HG03565 (cell line): Measurements from ENCODE around the gene PIP5KL1.

Experiments
- ATAC-seq: cut with Tn5 transposase; IDR thresholded peaks from one replicate; pipeline ENCODE4 v1.9.1; 2021; ENCODE audit warnings: mild to moderate bottlenecking, moderate library complexity; ENCODE audit not compliant: unreplicated experiment

PIP5KL1 gene

DNA sequence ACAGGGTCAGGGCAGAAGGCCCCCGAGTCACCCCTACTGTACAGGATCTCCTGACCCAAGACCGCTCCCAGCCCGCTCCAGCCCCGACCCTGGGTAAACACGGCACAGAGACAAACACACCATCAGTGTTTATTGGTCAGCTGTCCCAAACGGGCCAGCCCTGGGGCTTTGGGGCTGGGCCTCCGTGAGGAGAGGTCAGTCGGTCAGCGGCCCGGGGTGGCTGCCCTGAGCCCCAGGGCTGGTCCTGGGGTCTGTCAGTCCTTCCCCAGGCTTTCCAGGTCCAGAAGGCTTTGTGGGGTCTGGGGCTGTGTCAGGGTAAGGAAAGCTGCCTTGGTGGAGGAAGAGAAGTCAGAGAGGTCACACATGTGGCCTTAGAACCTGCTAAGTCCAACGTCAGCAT lies 4.4 kb upstream of the PIP5KL1 start:
- ATAC-seq, result no peak

DNA sequence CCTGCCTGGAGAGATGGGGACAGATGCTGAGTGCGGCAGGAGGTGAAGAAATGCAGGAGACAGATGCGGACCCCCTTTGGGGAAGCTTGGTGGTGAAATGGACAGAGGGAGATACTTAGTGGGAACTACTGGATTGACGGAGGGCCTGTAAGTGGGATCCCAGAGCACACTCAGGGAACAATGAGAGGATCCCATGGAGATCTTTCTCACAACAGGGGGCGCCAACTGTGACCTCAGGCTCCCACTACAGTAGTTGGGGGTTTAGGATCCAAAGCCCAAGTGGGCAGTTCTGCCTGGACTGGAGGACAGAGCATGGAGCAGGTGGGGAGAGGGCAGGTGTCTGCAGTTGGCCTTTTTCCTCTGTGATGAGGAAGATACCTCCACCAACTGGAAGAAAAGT lies 3.7 kb upstream of the PIP5KL1 start:
- no peak for ATAC-seq

DNA sequence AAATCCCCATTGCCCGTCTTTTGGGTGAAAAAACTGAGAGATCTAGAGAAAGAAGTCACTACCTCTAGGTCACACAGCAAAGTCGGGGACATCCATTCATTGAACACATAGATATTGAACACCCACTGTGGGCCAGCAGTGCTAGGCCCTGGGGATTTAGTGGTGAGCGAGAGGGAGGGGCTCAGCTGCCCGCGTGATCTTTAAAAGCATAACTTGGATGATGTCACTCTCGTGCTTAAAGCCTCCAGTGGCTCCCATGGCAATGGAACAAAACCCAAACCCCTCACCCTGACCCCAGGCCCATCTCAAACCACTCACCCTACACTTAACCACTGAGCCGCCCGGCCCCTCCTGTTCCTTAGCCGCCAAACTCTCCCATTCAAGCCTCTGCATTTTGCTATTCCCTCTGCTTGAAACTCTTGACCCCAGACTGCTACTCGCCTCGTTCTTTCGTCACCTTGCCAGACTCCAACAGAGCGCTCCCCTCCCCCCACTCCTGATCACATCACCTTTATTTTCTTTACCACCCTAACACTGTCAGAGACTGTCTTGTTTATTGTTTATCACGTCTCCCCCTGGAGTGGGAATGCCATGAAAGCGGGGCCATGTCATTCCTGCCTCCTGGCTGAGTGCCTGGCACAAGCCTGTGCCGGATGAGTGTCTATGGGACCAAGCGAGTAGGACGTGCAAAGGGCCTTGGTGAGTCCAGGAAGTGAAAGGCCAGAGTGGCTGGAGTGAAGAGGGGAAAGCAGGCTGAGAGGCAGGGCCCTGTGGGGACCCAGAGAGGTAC lies 710 bp upstream of the PIP5KL1 start:
- ATAC-seq, result peak; percentile 36

DNA sequence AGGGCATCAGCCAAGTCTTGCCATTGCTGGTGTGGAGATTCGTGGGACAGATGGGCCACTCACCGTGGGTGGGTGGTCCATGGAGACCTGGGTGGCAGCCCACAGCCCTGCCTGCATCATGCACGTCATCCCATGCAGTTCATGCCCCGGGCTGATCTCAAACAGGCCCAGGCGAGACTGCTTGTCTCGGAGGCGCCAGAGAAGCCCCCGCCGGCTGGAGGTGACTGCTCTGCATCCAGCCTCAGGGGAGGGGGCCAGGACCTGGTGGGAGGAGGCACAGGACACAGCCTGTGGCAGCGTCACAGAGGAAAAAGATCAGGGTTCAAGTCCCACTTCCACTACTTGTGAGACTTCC lies 975 bp downstream of the PIP5KL1 start:
- ATAC-seq, result no peak

DNA sequence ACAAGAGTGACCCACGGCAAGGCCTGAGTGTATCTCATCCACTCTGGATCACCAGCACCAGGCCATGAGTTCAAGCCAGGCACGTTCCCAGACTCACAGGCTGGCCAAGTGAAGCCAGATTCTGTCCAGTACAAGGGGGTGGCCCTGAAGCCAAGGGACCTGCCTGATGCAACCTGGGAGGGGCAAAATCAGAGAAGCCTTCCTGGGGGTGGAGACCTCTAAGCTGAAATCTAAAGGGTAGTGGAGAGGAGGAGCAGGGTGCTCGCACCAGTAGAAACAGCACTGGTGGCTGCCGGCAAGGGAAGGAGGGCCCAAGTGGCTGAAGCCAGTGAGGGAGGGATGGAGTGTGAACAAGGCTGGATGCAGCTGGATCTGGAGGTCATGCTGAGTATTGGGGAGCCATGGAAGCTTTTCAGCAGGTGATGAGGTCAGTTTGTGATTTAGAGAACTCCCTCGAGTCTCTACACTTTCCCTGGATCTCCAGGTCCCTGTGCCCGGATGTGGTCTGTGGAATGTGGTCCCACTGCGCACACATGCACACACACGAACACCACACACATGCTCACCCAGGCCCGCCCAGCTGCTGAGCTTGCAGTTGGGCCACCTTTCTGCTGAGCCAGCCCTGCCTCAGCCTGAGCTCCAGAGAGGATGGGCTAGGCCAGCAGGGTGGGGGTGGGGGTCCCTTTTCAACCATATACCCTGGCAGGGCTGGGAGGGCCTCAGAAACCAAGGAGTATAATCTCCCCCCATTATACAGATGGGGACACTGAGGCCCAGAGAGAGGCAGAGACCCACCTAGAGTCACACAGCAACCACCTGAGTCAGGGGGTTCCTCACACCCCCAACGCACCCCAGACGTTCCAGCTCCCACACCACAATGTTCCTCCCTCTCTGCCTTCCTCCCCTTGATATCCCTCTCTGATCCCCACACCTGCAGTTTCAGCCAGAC lies 1.6 kb downstream of the PIP5KL1 start:
- no peak for ATAC-seq

DNA sequence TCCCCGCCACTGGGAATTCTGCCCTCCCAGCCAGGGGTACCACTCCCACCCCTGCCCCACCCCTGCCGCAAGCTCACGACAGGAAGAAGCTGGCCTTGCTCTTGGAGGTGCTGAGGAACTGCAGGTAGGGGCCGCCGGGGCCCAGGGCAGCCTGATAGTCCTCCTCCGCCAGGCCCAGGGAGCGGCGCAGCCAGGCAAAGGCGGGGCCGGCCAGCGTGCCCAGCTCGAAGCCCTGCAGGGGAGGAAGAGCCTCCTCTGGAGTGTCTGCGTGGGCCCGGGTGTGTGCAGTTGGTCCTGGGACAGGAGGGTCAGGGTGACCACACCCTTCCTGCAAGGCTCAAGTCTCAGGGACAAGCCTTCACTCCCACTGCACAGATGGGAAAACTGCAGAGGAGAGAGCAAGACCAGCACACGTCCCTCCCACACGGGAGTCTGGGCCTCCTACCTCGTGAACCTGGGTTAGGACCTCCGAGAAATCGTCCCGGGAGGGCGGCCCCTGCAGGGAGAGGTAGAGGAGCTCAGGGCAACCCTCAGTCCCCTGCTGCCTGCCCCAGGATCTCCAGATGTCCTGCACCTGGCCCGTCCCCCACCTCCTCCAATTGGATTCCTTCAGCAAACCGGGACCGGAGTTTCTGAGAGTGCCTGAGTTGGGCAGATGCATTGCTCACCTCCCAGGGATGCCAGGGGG lies 2.4 kb downstream of the PIP5KL1 start:
- no peak for ATAC-seq

DNA sequence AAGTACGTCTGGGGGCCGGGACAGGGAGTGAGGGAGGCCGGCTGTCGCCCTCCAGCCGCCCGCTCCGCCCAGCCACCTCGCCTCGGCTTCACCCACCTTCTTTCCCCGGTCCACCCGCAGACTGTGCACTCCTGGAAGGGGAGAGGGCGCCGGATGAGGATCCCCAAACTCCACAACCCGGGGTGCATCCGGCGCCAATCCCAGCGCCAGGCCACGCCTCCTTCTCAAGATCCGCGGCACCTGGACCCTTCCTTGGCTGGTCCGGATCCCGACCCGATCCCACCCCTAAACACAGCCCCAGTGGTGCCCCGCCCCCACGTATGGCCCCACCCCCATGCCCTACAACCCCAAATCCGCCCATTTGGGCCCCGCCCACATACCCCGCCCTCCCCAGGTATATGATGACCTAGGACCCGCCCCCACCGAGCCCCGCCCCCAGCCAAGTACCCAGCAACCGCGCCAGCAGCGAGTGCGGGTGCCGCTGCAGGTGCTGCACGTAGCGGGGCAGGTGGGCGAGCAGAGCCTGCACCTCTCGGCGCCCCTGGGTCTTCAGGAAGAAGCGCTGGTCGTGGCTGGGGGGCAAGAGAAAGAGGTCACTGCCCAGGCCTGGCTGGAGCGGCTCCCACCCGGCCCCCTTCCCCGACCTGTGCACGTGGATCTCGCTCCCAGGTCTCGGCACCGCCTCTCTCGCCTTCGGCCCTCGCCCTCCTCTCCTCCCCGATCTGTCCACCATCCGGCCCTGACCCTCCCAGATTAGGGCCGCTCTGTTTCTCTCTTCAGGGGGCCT lies 3.2 kb downstream of the PIP5KL1 start:
- no peak for ATAC-seq

DNA sequence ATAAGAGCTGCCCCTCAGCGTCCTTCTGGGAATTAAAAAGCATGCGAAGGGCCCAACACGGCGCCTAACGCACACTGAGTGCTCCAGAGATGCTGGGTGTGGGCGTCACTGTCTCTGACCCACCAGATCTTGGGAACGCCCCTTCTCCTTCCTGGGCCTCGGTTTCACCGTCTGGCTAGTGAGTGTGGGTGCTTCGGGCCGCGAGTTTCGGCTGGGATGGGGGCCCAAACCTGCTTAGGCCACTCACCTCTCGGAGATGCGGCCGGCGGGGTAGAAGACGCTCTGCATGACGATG lies 3.7 kb downstream of the PIP5KL1 start:
- ATAC-seq, result no peak

DNA sequence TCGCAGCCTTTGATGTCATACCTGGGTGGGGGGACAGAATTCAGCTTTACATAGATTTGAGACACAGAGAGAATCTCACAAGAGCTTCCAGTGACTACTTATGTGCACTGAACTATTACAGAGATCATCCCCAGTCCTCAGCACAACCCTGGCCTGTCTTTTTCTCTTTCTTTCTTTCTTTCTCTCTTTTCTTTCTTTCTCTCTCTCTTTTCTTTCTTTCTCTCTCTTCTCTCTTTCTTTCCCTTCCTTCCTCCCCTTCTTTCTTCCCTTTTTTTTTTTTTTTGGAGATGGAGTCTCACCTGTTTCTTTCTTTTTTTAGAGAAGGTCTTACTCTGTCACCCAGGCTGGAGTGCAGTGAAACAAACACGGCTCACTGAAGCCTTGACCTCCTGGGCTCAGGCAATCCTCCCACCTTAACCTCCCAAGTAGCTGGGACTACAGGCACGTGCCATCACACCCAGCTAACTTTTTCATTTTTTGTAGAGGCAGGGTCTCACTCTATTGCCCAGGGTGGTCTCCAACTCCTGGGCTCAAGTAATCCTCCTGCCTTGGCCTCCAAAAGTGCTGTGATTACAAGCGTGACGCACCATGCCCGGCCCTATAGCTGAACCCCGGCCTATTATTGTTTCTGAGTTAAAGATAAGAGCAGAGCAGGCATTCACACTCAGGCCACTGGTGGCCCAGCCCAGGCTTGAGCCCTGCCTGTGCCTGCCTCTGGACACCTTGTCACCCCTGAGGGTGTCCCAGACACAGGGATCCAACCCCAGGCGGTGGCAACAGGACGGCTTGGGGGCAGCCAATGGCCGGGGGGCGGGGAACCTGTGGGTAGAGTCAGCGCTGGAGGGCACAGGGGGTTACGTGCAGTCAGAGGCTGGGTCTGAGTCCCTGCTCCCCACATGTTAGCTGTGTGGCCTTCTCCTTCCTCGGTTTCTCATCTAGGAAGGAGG lies 4.3 kb downstream of the PIP5KL1 start:
- no peak for ATAC-seq

DNA sequence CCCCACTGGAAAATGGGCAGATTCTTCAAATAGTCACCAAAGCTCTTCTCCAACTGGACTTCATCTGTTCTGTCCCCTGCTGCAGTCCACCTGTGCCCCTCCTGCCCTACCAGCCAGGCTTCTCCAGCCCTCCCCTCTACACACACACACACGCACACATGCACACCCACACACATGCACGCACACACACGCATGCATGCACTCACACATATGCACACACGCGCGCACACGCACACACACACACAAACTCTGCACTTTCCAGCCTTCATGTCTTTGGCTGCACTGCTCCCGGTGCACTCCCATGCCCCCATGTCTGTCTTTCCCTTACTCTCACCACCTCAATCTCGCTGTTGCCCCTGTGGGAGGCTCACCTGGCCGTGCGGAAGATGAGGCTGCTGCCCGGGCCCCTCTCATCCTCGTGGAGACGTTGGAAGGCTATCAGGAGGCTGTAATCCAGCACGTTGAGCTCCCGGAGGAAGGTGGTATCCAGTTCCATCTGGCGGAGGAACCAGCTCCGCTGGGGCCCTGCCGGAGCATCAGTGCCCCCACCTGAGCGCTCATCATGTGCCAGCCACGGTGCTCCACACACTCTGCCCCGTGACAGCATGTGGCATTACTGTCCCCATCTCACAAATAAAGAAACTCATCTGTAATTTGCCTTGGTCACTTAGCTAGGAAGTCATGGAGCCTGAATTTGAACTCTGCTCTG lies 5.7 kb downstream of the PIP5KL1 start:
- no peak for ATAC-seq

DNA sequence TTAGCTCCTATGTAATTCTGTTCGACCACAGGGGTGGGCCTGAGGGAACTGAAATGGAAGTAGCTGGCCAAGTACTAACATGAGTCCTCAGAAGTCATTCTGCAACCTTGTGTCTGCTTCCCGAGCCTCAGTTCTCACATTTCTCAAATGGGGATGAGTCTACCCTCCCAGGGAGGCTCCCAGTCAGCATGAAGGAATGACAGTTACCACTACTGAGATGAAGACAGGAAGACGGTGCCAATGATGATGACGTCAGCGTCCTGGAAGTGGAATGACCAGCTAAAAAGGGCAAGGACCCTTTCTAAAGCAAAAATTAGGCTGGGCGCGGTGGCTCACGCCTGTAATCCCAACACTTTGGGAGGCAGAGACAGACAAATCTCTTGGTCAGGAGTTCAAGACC lies 6.8 kb downstream of the PIP5KL1 start:
- ATAC-seq, result no peak

DNA sequence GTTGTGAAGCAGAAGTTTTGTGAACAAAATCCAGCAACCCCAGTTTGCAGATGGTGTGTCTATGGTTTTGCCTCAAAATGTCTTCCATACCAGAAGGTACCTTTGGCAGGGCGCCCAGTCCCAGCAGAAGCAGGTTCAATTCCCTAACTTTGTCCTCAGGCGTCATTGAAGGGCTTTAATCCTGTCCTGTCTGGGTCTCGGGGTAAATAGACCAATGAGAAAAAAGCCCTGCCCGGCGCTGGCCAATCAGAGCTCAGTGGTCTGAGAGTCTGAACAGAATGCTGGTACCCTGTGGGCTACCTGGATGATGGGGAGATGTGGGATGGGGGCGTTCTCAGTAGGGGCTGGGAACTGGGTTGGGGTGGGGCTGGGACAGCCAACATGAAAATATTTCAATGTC lies 7.5 kb downstream of the PIP5KL1 start:
- ATAC-seq, result no peak

DNA sequence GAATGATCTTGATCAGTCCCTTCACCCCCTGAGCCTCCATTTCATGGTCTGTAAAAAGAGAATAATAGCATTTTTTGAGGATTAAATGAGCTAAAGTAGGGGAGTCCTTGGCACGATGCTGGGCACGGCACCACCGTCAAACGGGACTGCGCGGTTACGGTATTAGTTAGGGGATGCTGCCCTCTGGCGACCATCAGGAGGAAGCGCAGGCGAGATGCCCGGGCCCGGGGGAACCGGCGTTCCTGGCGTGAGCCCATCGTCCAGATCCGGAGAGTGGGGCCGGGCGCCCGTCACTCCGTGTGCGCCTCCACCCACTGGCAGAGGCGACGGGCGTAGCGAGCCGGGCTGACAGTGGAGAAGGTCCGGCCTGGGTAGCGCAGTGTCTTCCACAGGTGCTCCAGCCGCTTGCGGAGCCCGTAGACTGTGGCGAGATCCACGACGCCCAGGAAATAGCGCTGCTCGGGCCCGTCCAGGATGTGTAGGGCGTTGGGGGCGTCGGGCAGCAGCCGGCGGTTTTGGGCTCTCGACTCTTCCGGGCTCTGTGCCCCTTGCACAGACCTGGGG lies 8.9 kb downstream of the PIP5KL1 start:
- ATAC-seq, result no peak

DNA sequence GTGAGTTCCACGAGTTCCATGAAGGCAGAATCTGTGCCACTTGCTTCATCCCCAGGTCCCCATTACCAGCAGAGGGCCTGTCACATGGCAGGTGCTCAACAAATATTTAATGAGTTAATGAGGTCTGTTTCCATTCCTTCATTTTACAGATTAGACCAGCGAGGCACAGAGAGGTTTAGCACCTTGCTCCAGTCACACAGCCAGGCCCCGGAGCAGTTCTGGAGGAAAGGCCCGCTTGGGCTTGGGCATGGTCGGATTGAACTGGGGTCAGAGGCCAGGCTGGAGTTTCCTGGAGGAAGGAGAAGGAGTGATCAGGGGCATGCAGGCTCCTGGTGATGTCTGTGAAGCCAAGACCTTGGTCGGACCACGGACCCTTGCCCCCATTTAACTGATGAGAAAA lies 9.8 kb downstream of the PIP5KL1 start:
- no peak for ATAC-seq

DNA sequence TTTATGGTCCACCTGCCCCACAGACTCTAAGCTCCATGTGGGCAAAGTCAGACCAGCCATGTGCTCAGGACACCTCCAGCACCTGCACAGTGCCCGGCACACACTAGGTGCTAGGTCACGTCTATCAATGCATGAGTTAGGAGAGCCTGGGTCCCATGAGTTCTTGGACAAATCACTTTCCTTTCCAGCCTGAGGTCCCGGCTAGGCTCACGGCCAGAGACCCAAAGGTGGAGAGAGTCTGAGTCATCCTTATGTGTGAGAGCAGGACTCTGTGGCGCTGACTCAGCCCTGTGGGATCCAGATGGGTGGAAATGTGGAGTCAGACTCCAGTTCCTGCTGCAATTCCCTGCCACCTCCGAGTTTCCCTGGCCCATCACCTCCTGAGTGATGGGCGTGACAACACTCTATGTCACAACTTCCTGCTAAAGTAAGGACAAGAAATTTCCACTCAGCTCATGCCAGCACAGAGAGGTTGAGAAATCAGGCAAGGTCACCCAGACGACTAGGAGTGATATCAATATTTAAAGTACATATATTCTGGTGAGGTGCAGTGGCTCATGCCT lies 11.2 kb downstream of the PIP5KL1 start:
- no peak for ATAC-seq

DNA sequence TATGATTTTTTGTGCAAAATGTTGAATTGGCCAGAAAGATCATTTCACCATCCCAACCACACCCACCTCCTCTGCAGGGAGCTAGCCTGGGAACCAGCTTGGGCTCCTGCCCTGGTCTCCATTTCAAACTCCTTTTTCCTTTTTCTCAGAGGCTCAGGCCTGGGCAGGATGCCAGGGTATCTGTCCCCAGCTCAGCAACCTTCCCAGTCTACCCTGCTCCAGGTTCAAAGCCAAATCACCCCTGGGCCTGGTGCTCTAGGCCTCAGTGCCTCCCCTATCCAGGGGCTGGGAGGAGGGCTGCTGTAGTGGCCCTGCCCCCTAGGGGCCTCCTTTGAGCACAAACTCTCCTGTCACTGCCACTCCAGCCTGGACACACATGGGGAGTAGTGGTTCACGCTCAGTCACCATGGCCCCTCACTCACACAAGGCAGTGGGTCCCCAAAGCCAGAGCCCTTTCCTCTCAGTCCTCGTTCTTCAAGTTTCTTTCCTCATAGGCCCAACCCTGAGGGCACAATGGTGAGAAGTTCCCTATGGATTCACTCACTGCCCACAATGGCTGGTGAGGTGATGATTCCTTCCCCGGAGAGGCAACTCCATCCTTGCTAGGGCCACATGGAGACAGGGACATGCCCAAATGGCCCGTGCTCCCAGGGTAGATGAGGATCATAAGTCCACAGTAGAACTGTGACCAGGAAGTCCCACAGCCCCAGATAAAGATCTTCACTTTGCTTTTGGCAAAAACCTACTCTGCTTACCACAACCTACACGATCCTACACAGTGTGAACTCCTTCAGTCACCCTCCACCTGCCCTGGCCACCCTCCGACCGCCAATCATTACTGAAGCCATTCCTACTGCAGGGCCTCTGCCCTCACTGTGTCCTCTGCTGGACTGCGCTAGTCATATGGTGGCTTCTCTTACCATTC lies 12.1 kb downstream of the PIP5KL1 start:
- no peak for ATAC-seq

DNA sequence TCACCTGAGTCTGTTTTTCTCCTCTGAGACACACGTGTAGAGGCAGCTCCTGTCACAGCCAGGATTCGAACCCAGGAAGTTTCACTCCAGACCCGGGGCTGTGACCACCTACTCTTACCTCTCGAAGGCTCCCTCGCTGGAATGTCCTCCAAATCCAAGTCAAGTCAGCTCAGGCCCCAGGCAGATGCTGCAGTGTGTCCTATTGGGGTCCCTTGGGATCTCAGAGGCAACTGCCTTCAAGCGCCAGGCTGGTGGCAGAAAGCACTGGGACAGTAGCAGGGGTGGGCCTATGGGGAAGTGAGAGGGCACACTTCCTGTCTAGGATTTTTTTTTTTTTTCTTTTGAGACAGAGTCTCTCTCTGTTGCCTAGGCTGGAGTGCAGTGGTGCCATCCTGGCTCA lies 13.0 kb downstream of the PIP5KL1 start:
- no peak for ATAC-seq
